ENCODE results near the gene VENTX. TPM values are rescaled to one million over a fixed set of nuclear protein-coding genes. Genes with fewer than 3 reads are reported as not detected.

Gene VENTX
- total RNA-seq, 3 donors from 2014 or later (not counting 1 experiment from before 2014, with no cell fraction given), result 0.48 to 4.1 (median 0.75) TPM

- Histone ChIP-seq H3K4me1 (ENCODE audit: control insufficient read depth, insufficient read depth, low read length) (peaks cover 48% of the 10 kb centered on the region), H3K27me3 (ENCODE audit: control insufficient read depth, insufficient read depth, low read length) (no peaks in the 10 kb centered on the region), H3K4me3 (ENCODE audit: low read length) (no peak overlapping the region), H3K36me3 (ENCODE audit: control insufficient read depth, insufficient read depth, low read length) (peaks cover 41% of the 10 kb centered on the region), H3K9me3 (ENCODE audit: control insufficient read depth, insufficient read depth, low read length) (no peaks in the 10 kb centered on the region), H3K27ac (ENCODE audit: low read length) (peak overlapping the region; percentile 95)
- TF ChIP-seq, protein P1, sequence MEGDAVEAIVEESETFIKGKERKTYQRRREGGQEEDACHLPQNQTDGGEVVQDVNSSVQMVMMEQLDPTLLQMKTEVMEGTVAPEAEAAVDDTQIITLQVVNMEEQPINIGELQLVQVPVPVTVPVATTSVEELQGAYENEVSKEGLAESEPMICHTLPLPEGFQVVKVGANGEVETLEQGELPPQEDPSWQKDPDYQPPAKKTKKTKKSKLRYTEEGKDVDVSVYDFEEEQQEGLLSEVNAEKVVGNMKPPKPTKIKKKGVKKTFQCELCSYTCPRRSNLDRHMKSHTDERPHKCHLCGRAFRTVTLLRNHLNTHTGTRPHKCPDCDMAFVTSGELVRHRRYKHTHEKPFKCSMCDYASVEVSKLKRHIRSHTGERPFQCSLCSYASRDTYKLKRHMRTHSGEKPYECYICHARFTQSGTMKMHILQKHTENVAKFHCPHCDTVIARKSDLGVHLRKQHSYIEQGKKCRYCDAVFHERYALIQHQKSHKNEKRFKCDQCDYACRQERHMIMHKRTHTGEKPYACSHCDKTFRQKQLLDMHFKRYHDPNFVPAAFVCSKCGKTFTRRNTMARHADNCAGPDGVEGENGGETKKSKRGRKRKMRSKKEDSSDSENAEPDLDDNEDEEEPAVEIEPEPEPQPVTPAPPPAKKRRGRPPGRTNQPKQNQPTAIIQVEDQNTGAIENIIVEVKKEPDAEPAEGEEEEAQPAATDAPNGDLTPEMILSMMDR (IDR thresholded peaks at IDR 0.05), result no peak
- no peaks in the 10 kb centered on the region for H3K9me3 Mint-ChIP-seq
- H3K27me3 Mint-ChIP-seq (ENCODE audit: low read depth in 2 of 2), result no peaks in the 10 kb centered on the region
- 78% methylated on average over 10 of the region's 10 CpGs for WGBS (ENCODE audit: insufficient coverage)
- ATAC-seq (no peak), DNase-seq (no peak)
- H3K27ac Mint-ChIP-seq, result peak overlapping the region; percentile 98
- H3K4me1 Mint-ChIP-seq, result peaks cover 28 to 39% of the 10 kb centered on the region in 2 donors
- peaks cover 6% of the 10 kb centered on the region for H3K36me3 Mint-ChIP-seq
- intact Hi-C loops (cut with micrococcal nuclease), result no loop called here
- peak overlapping the region; percentile 92 for H3K4me3 Mint-ChIP-seq
Measured at GRCh38 chr10:133280391-133281059, 42.9 kb downstream of the VENTX start.

DNA sequence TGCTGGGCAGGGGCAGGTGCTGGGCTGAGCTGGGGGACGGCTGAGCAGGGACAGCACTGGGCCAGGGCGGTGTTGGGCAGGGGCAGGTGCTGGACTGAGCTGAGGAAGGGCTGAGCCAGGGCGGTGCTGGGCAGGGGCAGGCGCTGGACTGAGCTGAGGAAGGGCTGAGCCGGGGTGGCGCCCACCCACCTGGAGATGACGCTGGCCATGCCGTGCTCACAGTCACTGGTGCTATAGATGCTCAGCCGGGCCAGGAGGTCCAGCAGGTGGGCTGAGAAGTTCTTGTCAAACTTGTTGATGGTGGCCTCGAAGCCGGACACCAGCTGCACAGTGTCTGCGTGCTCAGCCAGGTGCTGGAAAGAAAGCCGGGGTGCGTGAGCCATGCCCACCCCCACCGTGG lies 43.4 kb downstream of the VENTX start:
- no peak for DNase-seq
- H3K9me3 ChIP-seq (ENCODE audit: control insufficient read depth, insufficient read depth, low read length), result no peaks in the 10 kb centered on the region
- H3K27ac ChIP-seq (ENCODE audit: low read length), result no peak overlapping the region
- no peak overlapping the region for H3K4me3 ChIP-seq (ENCODE audit: low read length)
- WGBS (ENCODE audit: insufficient coverage), result 97% methylated on average over 13 of the region's 15 CpGs
- peaks cover 12% of the 10 kb centered on the region for H3K36me3 Mint-ChIP-seq
- H3K4me1 Mint-ChIP-seq, result peaks cover 28 to 33% of the 10 kb centered on the region in 2 donors
- TF ChIP-seq, protein P1 (IDR thresholded peaks at IDR 0.05), result no peak
- intact Hi-C loops (cut with micrococcal nuclease), result no loop called here
- no peaks in the 10 kb centered on the region for H3K27me3 Mint-ChIP-seq (ENCODE audit: low read depth in 2 of 2)
- no peaks in the 10 kb centered on the region for H3K9me3 Mint-ChIP-seq
- H3K4me1 ChIP-seq (ENCODE audit: control insufficient read depth, insufficient read depth, low read length), result peaks cover 43% of the 10 kb centered on the region
- no peak for ATAC-seq
- no peak overlapping the region for H3K4me3 Mint-ChIP-seq
- peaks cover 46% of the 10 kb centered on the region for H3K36me3 ChIP-seq (ENCODE audit: control insufficient read depth, insufficient read depth, low read length)
- no peaks in the 10 kb centered on the region for H3K27me3 ChIP-seq (ENCODE audit: control insufficient read depth, insufficient read depth, low read length)
- peak overlapping the region in 1 of 2 donors; percentile 98 for H3K27ac Mint-ChIP-seq

DNA sequence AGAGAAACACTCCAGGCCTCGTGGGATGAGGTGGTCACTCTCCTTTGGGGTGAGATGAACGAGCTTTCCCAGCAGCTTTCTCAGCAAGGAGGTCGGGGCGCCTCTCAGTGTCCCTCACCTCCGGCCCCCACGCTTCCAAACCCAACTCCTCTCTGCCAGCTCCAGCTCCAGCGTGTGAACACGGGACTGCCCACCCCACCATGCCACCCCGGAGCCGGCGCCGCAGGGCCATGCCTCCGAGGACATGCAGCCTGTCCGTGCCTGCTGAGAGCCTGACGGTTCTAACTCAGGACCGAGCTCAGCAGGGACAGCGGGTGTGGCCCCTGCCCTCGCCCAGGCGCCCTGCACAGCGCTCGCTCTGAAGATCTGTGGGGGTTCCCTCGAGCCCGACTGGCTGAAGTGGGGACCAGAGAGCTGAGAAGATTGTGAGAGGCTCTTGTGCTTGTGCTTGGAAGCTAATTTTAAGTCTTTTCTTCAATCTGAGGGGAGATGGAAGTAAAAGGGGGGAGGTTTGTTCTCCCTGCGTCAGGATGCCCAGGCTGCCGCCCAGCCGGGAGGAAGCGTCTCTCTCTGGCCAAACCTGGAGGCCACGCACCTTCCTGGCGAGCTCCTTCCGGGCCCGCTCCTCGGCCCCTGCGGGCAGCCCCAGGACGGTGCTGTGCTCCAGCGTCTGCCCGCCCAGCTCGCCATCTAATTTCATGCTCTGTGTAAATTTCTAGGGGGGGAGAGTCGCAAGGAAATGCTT lies 44.1 kb downstream of the VENTX start:
- Histone ChIP-seq H3K4me1 (ENCODE audit: control insufficient read depth, insufficient read depth, low read length) (peaks cover 39% of the 10 kb centered on the region), H3K4me3 (ENCODE audit: low read length) (no peak overlapping the region), H3K27ac (ENCODE audit: low read length) (no peak overlapping the region), H3K36me3 (ENCODE audit: control insufficient read depth, insufficient read depth, low read length) (peaks cover 51% of the 10 kb centered on the region), H3K9me3 (ENCODE audit: control insufficient read depth, insufficient read depth, low read length) (no peaks in the 10 kb centered on the region), H3K27me3 (ENCODE audit: control insufficient read depth, insufficient read depth, low read length) (no peaks in the 10 kb centered on the region)
- peaks cover 14% of the 10 kb centered on the region for H3K36me3 Mint-ChIP-seq
- ATAC-seq (no peak), DNase-seq (no peak)
- peak overlapping the region; percentile 37 for H3K4me3 Mint-ChIP-seq
- TF ChIP-seq, protein P1 (IDR thresholded peaks at IDR 0.05), result no peak
- no peaks in the 10 kb centered on the region for H3K27me3 Mint-ChIP-seq (ENCODE audit: low read depth in 2 of 2)
- no peaks in the 10 kb centered on the region for H3K9me3 Mint-ChIP-seq
- peaks cover 28 to 37% of the 10 kb centered on the region in 2 donors for H3K4me1 Mint-ChIP-seq
- 94% methylated on average over 38 of the region's 38 CpGs for WGBS (ENCODE audit: insufficient coverage)
- intact Hi-C loops (cut with micrococcal nuclease), result no loop called here
- H3K27ac Mint-ChIP-seq, result no peak overlapping the region

Data from natural killer cell (primary cell).